Fibroblast of upper back skin (primary cell): Measurements from ENCODE around the gene GRPR.

Experiments used
- DNase-seq: peaks from one replicate; pipeline ENCODE4 v3.0.0-alpha.2; 2013

GRPR gene

GRCh38 chrX:16186380-16187007 lies 63.1 kb downstream of the GRPR start:
- no peak for DNase-seq

GRCh38 chrX:16187024-16187760 lies 63.8 kb downstream of the GRPR start:
- DNase-seq: no peak

DNA sequence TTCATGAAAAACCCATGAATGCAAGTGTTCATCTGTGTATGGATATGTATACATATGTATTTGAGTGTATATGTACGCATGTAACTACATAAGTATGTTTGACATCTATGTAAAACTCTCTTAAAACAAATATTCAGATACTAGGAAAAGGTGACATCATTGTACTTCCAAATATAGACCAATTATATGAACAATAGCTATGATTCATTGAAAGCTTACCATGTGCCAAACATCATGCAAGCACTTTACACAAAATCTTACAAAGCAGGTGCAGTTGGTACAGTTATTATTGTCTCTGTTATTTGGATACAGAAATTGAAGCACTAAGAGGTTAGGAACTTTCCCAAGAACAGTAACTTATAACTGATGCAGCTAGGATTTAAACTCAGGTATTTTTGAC lies 65.3 kb downstream of the GRPR start:
- DNase-seq: no peak

DNA sequence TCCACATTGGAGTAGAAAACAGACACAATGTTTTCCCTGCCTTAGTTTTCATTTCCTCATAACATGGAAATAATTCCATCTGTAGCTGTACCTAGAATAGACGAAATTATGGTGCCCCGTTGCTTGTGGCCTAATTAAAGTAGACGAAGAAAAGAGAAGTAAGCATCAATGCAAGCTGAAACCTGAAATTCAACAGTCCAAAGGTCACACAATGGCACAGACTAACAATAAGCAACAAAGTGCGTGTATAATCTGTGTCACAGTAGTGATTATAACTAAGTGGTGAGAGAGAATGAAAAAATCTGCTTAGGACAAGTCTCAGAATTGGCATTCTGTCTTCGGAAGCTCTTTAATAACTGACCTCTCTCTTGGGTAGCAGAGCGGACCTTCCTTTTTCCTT lies 68.2 kb downstream of the GRPR start:
- no peak for DNase-seq

DNA sequence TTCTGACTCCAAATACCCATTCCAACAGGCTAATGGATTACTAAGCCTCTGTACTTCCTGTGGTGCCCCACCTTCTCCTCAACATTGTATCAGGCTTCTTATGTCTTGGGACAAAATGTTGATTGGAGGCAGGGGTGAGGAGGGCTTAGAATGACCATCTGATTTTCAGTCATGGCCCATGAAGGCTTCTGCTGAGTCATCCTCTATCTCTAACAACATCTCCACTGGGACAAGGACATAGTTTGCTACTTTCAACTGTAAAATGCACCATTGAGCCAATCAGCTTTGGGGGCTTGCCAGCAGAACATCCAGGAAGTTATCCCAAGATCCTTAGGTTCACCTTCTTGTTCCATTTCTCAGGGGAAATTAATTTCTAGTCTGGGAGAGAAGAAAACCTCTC lies 73.5 kb downstream of the GRPR start:
- no peak for DNase-seq

- DNase-seq: no peak
Observed at GRCh38 chrX:16199343-16199742, 76.0 kb downstream of the GRPR start.

DNA sequence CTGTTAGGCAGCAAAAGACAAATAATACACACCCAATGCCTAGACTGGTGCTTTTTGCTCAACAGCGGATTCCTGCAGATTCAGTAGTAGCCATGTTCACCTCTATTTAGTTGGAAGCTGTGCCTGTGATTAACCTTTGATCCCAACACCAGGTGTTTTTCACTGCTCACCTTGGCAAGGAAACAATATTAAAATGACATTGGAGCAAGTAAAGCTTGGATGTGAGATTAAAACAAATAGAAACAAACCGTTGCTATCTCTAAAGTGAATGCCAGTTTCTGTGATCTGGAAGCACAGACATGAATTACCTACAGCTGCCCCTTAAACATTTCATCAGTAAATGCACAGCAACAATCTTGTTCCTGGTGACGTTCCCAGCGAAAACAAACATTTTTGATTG lies 79.6 kb downstream of the GRPR start:
- DNase-seq: no peak
